Brain microvascular endothelial cell (primary cell): ENCODE measurements around the gene CLSTN3.

Experiments
- DNase-seq: peaks from one replicate; pipeline ENCODE4 v3.0.0-alpha.2; 2020
- H3K27ac ChIP-seq: fragments of 250-450 bp; sonication (Bioruptor Pico); 2 replicates; pipeline ENCODE4 v1.5.1; 2020; ENCODE audit warnings: mild to moderate bottlenecking, moderate library complexity
- H3K27me3 ChIP-seq: fragments of 250-450 bp; sonication (Bioruptor Pico); replicated peaks from 2 replicates; pipeline ENCODE4 v1.5.1; 2020; ENCODE audit warnings: mild to moderate bottlenecking
- H3K36me3 ChIP-seq: fragments of 250-450 bp; sonication (Bioruptor Pico); replicated peaks from 2 replicates; pipeline ENCODE4 v1.5.1; 2020; ENCODE audit warnings: mild to moderate bottlenecking
- H3K4me3 ChIP-seq: 2 replicates; pipeline ENCODE4 v1.5.1; 2011; ENCODE audit warnings: low read depth, mild to moderate bottlenecking, control low read depth, low read length, moderate library complexity
- CTCF ChIP-seq: IDR thresholded peaks from 2 replicates; pipeline ENCODE4 v1.5.1; 2011; ENCODE audit warnings: low read depth, mild to moderate bottlenecking, moderate library complexity, low read length, control low read depth, inconsistent platforms; ENCODE audit errors: missing control alignments
- in situ Hi-C: cut with HindIII; loops from 2 replicates; pipeline ENCODE4 v1.10.0; 2017; ENCODE audit warnings: low sequenced_read_pairs, low pct_ligation_motif_present

Gene CLSTN3

GRCh38 chr12:7107636-7108002 lies 22.6 kb upstream of the CLSTN3 start:
- H3K27ac ChIP-seq: no peak overlapping the region

DNA sequence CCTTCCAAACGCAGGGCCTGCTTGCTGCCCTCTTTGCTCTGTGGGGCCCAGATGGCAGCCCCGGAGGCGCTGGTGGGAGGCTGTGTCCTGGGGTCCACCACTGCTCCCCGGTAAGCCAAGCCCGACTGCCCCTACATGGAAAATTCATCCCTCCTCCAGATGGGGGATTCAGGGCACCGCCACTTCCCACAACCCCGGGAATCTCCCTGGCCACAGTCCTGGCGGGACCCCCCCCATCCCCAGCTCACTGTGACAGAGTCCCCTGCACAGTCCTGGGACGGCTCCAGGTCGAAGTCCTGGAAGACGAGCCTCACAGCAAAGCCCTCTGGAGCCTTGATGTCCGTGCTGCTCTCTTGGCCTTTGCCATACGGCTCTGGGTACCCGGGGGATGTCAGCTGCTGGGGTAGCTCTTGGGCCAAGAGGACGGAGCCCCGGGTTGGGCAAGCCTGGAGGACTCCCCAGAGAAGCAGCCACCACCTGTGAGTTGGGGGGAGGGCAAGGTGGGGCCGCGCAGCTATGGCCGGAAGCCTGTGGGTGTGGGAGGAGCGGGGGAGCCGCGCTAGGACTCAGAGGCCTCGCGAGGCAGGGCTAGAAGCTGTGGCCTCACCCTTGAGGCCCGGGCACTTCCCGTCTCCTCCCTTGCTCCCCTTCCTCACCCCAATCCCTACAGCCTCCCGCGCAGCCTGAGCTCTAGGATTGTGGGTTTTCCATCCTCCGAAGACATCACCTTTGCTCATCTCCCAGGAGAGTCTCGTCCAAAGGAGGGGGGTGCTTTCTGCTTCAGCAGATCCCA lies 22.0 kb upstream of the CLSTN3 start:
- Histone ChIP-seq H3K4me3 (peak overlapping the region; percentile 68), H3K36me3 (no peaks in the 10 kb centered on the region), H3K27me3 (no peaks in the 10 kb centered on the region), H3K27ac (peak overlapping the region; percentile 58)
- in situ Hi-C loops: no loop called here
- no peak for TF ChIP-seq CTCF
- DNase-seq: peak; percentile 33

More at GRCh38 chr12:7107636-7108002, 22.6 kb upstream of the CLSTN3 start:
- in situ Hi-C loops: no loop called here
- H3K36me3 ChIP-seq: no peaks in the 10 kb centered on the region
- H3K4me3 ChIP-seq: peak overlapping the region; percentile 68
- no peak for DNase-seq
- no peak for TF ChIP-seq CTCF
- no peaks in the 10 kb centered on the region for H3K27me3 ChIP-seq

GRCh38 chr12:7108796-7109571 lies 21.2 kb upstream of the CLSTN3 start, which contains the start of gene C1RL:
Gene C1RL (minus strand): TSS chr12:7109214. CDS start chr12:7109180, 34 bp downstream.
- H3K4me3 ChIP-seq: peak within 1 kb of the TSS; percentile 68
- TF ChIP-seq CTCF: peak; percentile 99
- no peaks in the 10 kb centered on the region for H3K36me3 ChIP-seq
- H3K27me3 ChIP-seq: no peaks in the 10 kb centered on the region
- DNase-seq: peak; percentile 66
- in situ Hi-C loops: no loop called here
- peak within 1 kb of the TSS; percentile 58 for H3K27ac ChIP-seq

DNA sequence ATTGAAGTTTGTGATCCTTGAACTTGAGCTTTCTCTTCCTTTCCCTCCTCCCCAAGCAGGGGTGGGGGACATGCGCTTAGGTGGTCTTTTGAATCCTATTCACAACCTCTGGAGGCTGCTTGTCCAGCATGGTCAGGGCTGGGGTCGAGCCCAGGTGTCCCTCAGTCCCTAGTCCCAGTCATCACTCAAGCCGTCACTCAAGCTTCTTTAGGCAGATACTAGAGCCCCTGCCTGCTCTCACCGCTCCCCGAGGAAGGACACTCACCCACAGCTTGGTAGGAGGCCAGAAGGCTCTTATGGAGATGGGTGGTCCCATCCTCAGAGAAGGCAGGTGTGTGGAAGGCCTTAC lies 20.6 kb upstream of the CLSTN3 start:
- no peak overlapping the region for H3K27ac ChIP-seq

GRCh38 chr12:7110661-7111060 lies 19.5 kb upstream of the CLSTN3 start:
- TF ChIP-seq CTCF: no peak
- DNase-seq: no peak
- Histone ChIP-seq H3K27me3 (no peaks in the 10 kb centered on the region), H3K36me3 (no peaks in the 10 kb centered on the region), H3K27ac (no peak overlapping the region), H3K4me3 (no peak overlapping the region)
- in situ Hi-C loops: no loop called here

More for the DNA sequence above, 20.6 kb upstream of the CLSTN3 start:
- no peaks in the 10 kb centered on the region for H3K36me3 ChIP-seq
- in situ Hi-C loops: no loop called here
- H3K27me3 ChIP-seq: no peaks in the 10 kb centered on the region
- peak overlapping the region; percentile 68 for H3K4me3 ChIP-seq
- DNase-seq: no peak
- TF ChIP-seq CTCF: no peak
